Activated CD8-positive, alpha-beta T cell treated with anti-CD3 and anti-CD28 coated beads for 36 hours (primary cell): ENCODE data around the gene TCF4. TPM values are rescaled to one million over a fixed set of nuclear protein-coding genes. Genes with fewer than 3 reads are reported as not detected.

ENCODE experiments used
- ATAC-seq: fragments of 200-7000 bp; cut with Tn5 transposase; one replicate; pipeline ENCODE4 v1.10.0; 2021; ENCODE audit warnings: mild to moderate bottlenecking, moderate library complexity
- CTCF ChIA-PET: fragments of 350-600 bp; sonication (Branson Sonifier 250); formaldehyde crosslinking; loops from one replicate; lab custom pipeline; 2021; ENCODE audit warnings: antibody characterized with exemption; lab: Charles Lee
- POLR2A ChIA-PET: fragments of 350-600 bp; sonication (Branson Sonifier 250); formaldehyde crosslinking; loops from one replicate; lab custom pipeline; 2021; ENCODE audit warnings: antibody characterized with exemption; lab: Charles Lee
- DNase-seq: peaks from one replicate; pipeline ENCODE4 v3.0.0-alpha.2; 2020
- H3K27ac Mint-ChIP-seq: one replicate; pipeline ENCODE4 v1.8.0; 2021; ENCODE audit warnings: mild to moderate bottlenecking, mixed read lengths
- H3K27me3 Mint-ChIP-seq: one replicate; pipeline ENCODE4 v1.8.0; 2021; ENCODE audit warnings: mixed read lengths
- H3K36me3 Mint-ChIP-seq: one replicate; pipeline ENCODE4 v1.8.0; 2021; ENCODE audit warnings: low read depth, mixed read lengths
- H3K4me1 Mint-ChIP-seq: one replicate; pipeline ENCODE4 v1.8.0; 2021; ENCODE audit warnings: low read depth, mixed read lengths
- H3K4me3 Mint-ChIP-seq: one replicate; pipeline ENCODE4 v1.8.0; 2021; ENCODE audit warnings: mild to moderate bottlenecking, moderate library complexity, mixed read lengths
- H3K9me3 Mint-ChIP-seq: one replicate; pipeline ENCODE4 v1.8.0; 2021; ENCODE audit warnings: mixed read lengths
- CTCF ChIP-seq: fragments of 200-600 bp; IDR thresholded peaks from one replicate; pipeline ENCODE4 v1.8.0; 2022; ENCODE audit warnings: antibody characterized with exemption, mild to moderate bottlenecking
- intact Hi-C: fragments of 100-400 bp; cut with micrococcal nuclease; formaldehyde crosslinking; loops from one replicate; pipeline ENCODE4 v1.10.0; 2022
- total RNA-seq, 2 experiments: library from RNA; stranded (reverse); gene quantifications; one replicate each; pipeline ENCODE4 v1.2.3, GENCODE V29; 2021

TCF4 gene
- total RNA-seq, 2 experiments from 2014 or later: 1.2 to 1.4 TPM

- no peak for TF ChIP-seq CTCF
- Mint-ChIP-seq H3K4me1 (no peaks in the 10 kb centered on the region), H3K27ac (no peak overlapping the region), H3K4me3 (no peak overlapping the region), H3K9me3 (peaks cover 3% of the 10 kb centered on the region), H3K36me3 (no peaks in the 10 kb centered on the region), H3K27me3 (no peaks in the 10 kb centered on the region)
- POLR2A ChIA-PET: no interaction called here
- DNase-seq: no peak
- intact Hi-C loops: no loop called here
- CTCF ChIA-PET: no interaction called here
- ATAC-seq: no peak
Measured at GRCh38 chr18:55302167-55302833, 285.7 kb downstream of the TCF4 start.

- ChIA-PET CTCF (no interaction called here), POLR2A (no interaction called here)
- intact Hi-C loops: no loop called here
- no peak for ATAC-seq
- Mint-ChIP-seq H3K9me3 (peaks cover 3% of the 10 kb centered on the region), H3K4me1 (no peaks in the 10 kb centered on the region), H3K27ac (no peak overlapping the region), H3K27me3 (no peaks in the 10 kb centered on the region), H3K36me3 (no peaks in the 10 kb centered on the region), H3K4me3 (no peak overlapping the region)
- TF ChIP-seq CTCF: no peak
- DNase-seq: no peak
Measured at GRCh38 chr18:55301824-55302166, 286.2 kb downstream of the TCF4 start.

GRCh38 chr18:55300936-55301531 lies 287.0 kb downstream of the TCF4 start:
- POLR2A ChIA-PET: no interaction called here
- peaks cover 3% of the 10 kb centered on the region for H3K9me3 Mint-ChIP-seq
- CTCF ChIA-PET: no interaction called here
- H3K27me3 Mint-ChIP-seq: no peaks in the 10 kb centered on the region
- DNase-seq: no peak
- H3K27ac Mint-ChIP-seq: no peak overlapping the region
- no peaks in the 10 kb centered on the region for H3K36me3 Mint-ChIP-seq
- intact Hi-C loops: no loop called here
- TF ChIP-seq CTCF: no peak
- H3K4me3 Mint-ChIP-seq: no peak overlapping the region
- H3K4me1 Mint-ChIP-seq: no peaks in the 10 kb centered on the region
- no peak for ATAC-seq

GRCh38 chr18:55300421-55300935 lies 287.5 kb downstream of the TCF4 start:
- Mint-ChIP-seq H3K9me3 (peaks cover 3% of the 10 kb centered on the region), H3K4me1 (no peaks in the 10 kb centered on the region), H3K4me3 (no peak overlapping the region), H3K36me3 (no peaks in the 10 kb centered on the region), H3K27me3 (no peaks in the 10 kb centered on the region), H3K27ac (no peak overlapping the region)
- TF ChIP-seq CTCF: no peak
- ChIA-PET CTCF (no interaction called here), POLR2A (no interaction called here)
- no peak for ATAC-seq
- no peak for DNase-seq
- intact Hi-C loops: no loop called here

- H3K27me3 Mint-ChIP-seq: no peaks in the 10 kb centered on the region
- intact Hi-C loops: no loop called here
- no peak overlapping the region for H3K4me3 Mint-ChIP-seq
- no peaks in the 10 kb centered on the region for H3K4me1 Mint-ChIP-seq
- peaks cover 3% of the 10 kb centered on the region for H3K9me3 Mint-ChIP-seq
- POLR2A ChIA-PET: no interaction called here
- no peak for TF ChIP-seq CTCF
- CTCF ChIA-PET: no interaction called here
- H3K27ac Mint-ChIP-seq: no peak overlapping the region
- DNase-seq (no peak), ATAC-seq (no peak)
- no peaks in the 10 kb centered on the region for H3K36me3 Mint-ChIP-seq
Measured at GRCh38 chr18:55296778-55297177, 291.2 kb downstream of the TCF4 start.
